GM18526 (cell line): ENCODE data around the gene GPR45.

ENCODE experiments used
- POLR2A ChIP-seq: IDR thresholded peaks from 3 replicates; pipeline ENCODE4 v1.6.1; 2011; ENCODE audit not compliant: insufficient read length; ENCODE audit errors: extremely low read depth

Gene GPR45

GRCh38 chr2:105287692-105288091, 46.1 kb downstream of the GPR45 start:
- TF ChIP-seq POLR2A, result no peak

- TF ChIP-seq POLR2A, result no peak
These were observed 46.6 kb downstream of the GPR45 start for GRCh38 chr2:105288133-105288532.

- TF ChIP-seq POLR2A, result no peak
These were observed 49.6 kb downstream of the GPR45 start for GRCh38 chr2:105290981-105291660.

DNA sequence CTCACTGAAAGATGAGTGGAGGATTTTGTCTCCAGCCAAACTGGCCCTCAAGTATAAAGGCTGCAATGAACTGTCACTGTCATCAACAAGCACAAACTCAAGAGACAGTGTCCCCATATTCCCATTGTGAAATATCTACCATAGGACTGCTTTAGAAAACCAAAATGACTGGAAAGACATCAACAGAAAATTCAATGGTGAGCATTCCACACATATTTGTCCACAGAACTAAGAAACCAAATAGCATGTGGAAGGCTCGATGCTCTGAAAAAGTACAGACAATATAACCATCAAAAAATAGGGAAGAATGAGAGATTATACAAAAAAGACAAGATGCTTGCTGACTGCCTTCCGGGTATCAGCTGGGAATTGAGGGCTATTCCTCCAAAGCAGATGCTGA, 50.4 kb downstream of the GPR45 start:
- no peak for TF ChIP-seq POLR2A
